Liver (tissue), 9 donors: ENCODE data around the gene KDM1B. TPM values are rescaled to one million over a fixed set of nuclear protein-coding genes. Genes with fewer than 3 reads are reported as not detected.

ENCODE experiments used
- DNase-seq: peaks from one replicate; pipeline ENCODE4 v3.0.0-alpha.2; 2017; ENCODE audit warnings: low spot score
- H3K27ac ChIP-seq, 2 donors: one replicate each; pipeline ENCODE4 v1.7.0; 2013; ENCODE audit warnings: inconsistent platforms in 2 of 2, low read length in 2 of 2, control low read depth in 1 of 2, low read depth in 1 of 2, mild to moderate bottlenecking in 1 of 2
- H3K27me3 ChIP-seq, 4 donors: one replicate each; pipeline versions ENCODE4 v1.6.1 to v1.7.0; 2013; ENCODE audit warnings: low read length in 3 of 4, inconsistent platforms in 1 of 4, mild to moderate bottlenecking in 1 of 4, moderate library complexity in 1 of 4; ENCODE audit not compliant: control insufficient read depth in 4 of 4, insufficient read depth in 4 of 4
- H3K36me3 ChIP-seq, 4 donors: one replicate each; pipeline versions ENCODE4 v1.6.1 to v1.7.0; 2013; ENCODE audit warnings: low read length in 3 of 4, mild to moderate bottlenecking in 3 of 4, low read depth in 1 of 4, moderate library complexity in 1 of 4; ENCODE audit not compliant: control insufficient read depth in 4 of 4, insufficient read depth in 3 of 4
- H3K4me1 ChIP-seq, 4 donors: one replicate each; pipeline versions ENCODE4 v1.6.1 to v1.7.0; 2013; ENCODE audit warnings: low read length in 3 of 4, mild to moderate bottlenecking in 3 of 4, moderate library complexity in 1 of 4; ENCODE audit not compliant: control insufficient read depth in 4 of 4, insufficient read depth in 4 of 4
- H3K4me3 ChIP-seq, 3 donors: one replicate each; pipeline versions ENCODE4 v1.6.1 to v1.7.0; 2013; ENCODE audit warnings: low read length in 3 of 3, control low read depth in 1 of 3, low read depth in 1 of 3, mild to moderate bottlenecking in 1 of 3
- H3K9ac ChIP-seq, 2 donors: one replicate each; pipeline ENCODE4 v1.7.0; 2013; ENCODE audit warnings: low read length in 2 of 2, mild to moderate bottlenecking in 2 of 2, moderate library complexity in 2 of 2, control low read depth in 1 of 2, low read depth in 1 of 2
- H3K9me3 ChIP-seq, 4 donors: one replicate each; pipeline versions ENCODE4 v1.6.1 to v1.7.0; 2013; ENCODE audit warnings: low read length in 3 of 4; ENCODE audit not compliant: control insufficient read depth in 4 of 4
- EGR1 ChIP-seq, 2 donors: IDR thresholded peaks; 2 replicates each; pipeline ENCODE4 v1.6.1; 2016 to 2018; ENCODE audit warnings: antibody characterized with exemption in 2 of 2, low read depth in 2 of 2
- FOXA1 ChIP-seq: IDR thresholded peaks from 2 replicates; pipeline ENCODE4 v1.6.1; 2016; ENCODE audit warnings: antibody characterized with exemption
- FOXA2 ChIP-seq: IDR thresholded peaks from 2 replicates; pipeline ENCODE4 v1.6.1; 2016; ENCODE audit warnings: antibody characterized with exemption
- GABPA ChIP-seq, 2 donors: IDR thresholded peaks in 1 of 2; conservative IDR thresholded peaks in 1 of 2; 2 replicates each; pipeline ENCODE4 v1.6.1; 2016; ENCODE audit warnings: antibody characterized with exemption in 2 of 2, mild to moderate bottlenecking in 1 of 2, moderate library complexity in 1 of 2
- HNF4A ChIP-seq, 2 donors: conservative IDR thresholded peaks; 2 replicates each; pipeline ENCODE4 v1.6.1; 2016; ENCODE audit warnings: antibody characterized with exemption in 2 of 2, mild to moderate bottlenecking in 2 of 2
- JUND ChIP-seq, 2 donors: IDR thresholded peaks; 2 replicates each; pipeline ENCODE4 v1.6.1; 2016; ENCODE audit warnings: antibody characterized with exemption in 2 of 2
- NR2F2 ChIP-seq: IDR thresholded peaks from 2 replicates; pipeline ENCODE4 v1.6.1; 2016; ENCODE audit warnings: antibody characterized with exemption
- RAD21 ChIP-seq, 2 donors: IDR thresholded peaks; 2 replicates each; pipeline ENCODE4 v1.6.1; 2016; ENCODE audit warnings: antibody characterized with exemption in 2 of 2, mild to moderate bottlenecking in 2 of 2
- TAF1 ChIP-seq: conservative IDR thresholded peaks from 2 replicates; pipeline ENCODE4 v1.6.1; 2016; ENCODE audit warnings: antibody characterized with exemption, mild to moderate bottlenecking
- YY1 ChIP-seq: IDR thresholded peaks from 2 replicates; pipeline ENCODE4 v1.6.1; 2016; ENCODE audit warnings: antibody characterized with exemption, mild to moderate bottlenecking
- WGBS: extraction: QIAGEN DNeasy Blood & Tissue Kit; methylation state at CpG from one replicate; pipeline ENCODE4 v1.1.7; 2013; 5-methylcytosine and 5-hydroxymethylcytosine counted together
- polyA plus RNA-seq, 2 donors: library from polyadenylated mRNA; stranded (reverse) in 1 of 2; unstranded in 1 of 2; fragments of 200-250 nt in 1 of 2; fragments of >200 nt in 1 of 2; fragmentation: Nextera tagmentation in 1 of 2; extraction: Ambion mirVana in 1 of 2; gene quantifications; one replicate each; pipeline versions ENCODE4 v1.2.1 to v1.2.3, GENCODE V29; 2013 to 2015
- total RNA-seq, 2 donors: library from RNA; depleted of rRNA; stranded (reverse); fragments of >200 nt; gene quantifications; one replicate each; pipeline ENCODE4 v1.2.3, GENCODE V29; 2014
- TF ChIP-seq, protein P1 (sequence below): IDR thresholded peaks from 2 replicates; pipeline ENCODE4 v1.6.1; 2016; ENCODE audit warnings: antibody characterized with exemption
- TF ChIP-seq, protein P2 (sequence below): IDR thresholded peaks from 2 replicates; pipeline ENCODE4 v1.6.1; 2016; ENCODE audit warnings: antibody characterized with exemption, mild to moderate bottlenecking
- TF ChIP-seq, protein P3 (sequence below): IDR thresholded peaks from 2 replicates; pipeline ENCODE4 v1.6.1; 2016; ENCODE audit warnings: antibody characterized with exemption
- TF ChIP-seq, protein P4 (sequence below): IDR thresholded peaks from 2 replicates; pipeline ENCODE4 v1.6.1; 2016; ENCODE audit warnings: antibody characterized with exemption
- donor health status: healthy.
- donor health status: healthy.
- donor health status: healthy.
- donor health status: healthy.
- donor health status: healthy.

KDM1B gene
- total and polyA plus RNA-seq, 4 donors = 1.6 to 10.2 (median 6.7) TPM

DNA sequence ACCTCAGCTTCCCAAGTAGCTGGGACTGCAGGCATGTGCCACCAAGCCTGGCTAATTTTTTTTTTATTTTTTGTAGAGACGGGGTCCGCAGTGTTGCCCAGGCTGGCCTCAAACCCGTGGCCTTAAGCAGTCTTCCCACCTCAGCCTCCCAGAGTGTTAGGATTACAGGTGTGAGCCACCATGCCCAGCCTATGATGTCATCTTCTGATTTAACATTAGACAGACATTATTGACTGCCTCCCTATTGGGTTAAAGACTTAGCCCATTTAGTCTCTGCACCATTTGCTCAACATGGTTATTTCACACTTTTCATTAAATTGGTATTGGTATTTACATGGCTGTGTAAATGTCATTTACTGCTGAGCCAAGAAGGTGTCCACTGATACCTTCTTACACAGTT lies 63.0 kb downstream of the KDM1B start:
- no peaks in the 10 kb centered on the region for H3K27me3 ChIP-seq
- no peak for DNase-seq
- no peak overlapping the region for H3K27ac ChIP-seq
- H3K9me3 ChIP-seq = no peaks in the 10 kb centered on the region
- no peaks in the 10 kb centered on the region for H3K4me1 ChIP-seq
- peaks cover 4 to 26% (median 22%) of the 10 kb centered on the region in 4 donors for H3K36me3 ChIP-seq
- no peak overlapping the region for H3K9ac ChIP-seq
- H3K4me3 ChIP-seq = no peak overlapping the region
- TF ChIP-seq GABPA (IDR thresholded peaks at IDR 0.05 in 1 of 2, conservative IDR thresholded peaks at IDR 0.05 in 1 of 2) (no peak), FOXA1 (no peak), NR2F2 (no peak), HNF4A (conservative IDR thresholded peaks at IDR 0.05) (no peak), TAF1 (no peak), JUND (IDR thresholded peaks at IDR 0.05) (no peak), FOXA2 (no peak), RAD21 (IDR thresholded peaks at IDR 0.05) (no peak), YY1 (no peak), EGR1 (IDR thresholded peaks at IDR 0.05; ENCODE audit: low read depth in 2 of 2) (no peak)
- TF ChIP-seq, protein P1, sequence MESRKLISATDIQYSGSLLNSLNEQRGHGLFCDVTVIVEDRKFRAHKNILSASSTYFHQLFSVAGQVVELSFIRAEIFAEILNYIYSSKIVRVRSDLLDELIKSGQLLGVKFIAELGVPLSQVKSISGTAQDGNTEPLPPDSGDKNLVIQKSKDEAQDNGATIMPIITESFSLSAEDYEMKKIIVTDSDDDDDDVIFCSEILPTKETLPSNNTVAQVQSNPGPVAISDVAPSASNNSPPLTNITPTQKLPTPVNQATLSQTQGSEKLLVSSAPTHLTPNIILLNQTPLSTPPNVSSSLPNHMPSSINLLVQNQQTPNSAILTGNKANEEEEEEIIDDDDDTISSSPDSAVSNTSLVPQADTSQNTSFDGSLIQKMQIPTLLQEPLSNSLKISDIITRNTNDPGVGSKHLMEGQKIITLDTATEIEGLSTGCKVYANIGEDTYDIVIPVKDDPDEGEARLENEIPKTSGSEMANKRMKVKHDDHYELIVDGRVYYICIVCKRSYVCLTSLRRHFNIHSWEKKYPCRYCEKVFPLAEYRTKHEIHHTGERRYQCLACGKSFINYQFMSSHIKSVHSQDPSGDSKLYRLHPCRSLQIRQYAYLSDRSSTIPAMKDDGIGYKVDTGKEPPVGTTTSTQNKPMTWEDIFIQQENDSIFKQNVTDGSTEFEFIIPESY = no peak
- TF ChIP-seq, protein P2, sequence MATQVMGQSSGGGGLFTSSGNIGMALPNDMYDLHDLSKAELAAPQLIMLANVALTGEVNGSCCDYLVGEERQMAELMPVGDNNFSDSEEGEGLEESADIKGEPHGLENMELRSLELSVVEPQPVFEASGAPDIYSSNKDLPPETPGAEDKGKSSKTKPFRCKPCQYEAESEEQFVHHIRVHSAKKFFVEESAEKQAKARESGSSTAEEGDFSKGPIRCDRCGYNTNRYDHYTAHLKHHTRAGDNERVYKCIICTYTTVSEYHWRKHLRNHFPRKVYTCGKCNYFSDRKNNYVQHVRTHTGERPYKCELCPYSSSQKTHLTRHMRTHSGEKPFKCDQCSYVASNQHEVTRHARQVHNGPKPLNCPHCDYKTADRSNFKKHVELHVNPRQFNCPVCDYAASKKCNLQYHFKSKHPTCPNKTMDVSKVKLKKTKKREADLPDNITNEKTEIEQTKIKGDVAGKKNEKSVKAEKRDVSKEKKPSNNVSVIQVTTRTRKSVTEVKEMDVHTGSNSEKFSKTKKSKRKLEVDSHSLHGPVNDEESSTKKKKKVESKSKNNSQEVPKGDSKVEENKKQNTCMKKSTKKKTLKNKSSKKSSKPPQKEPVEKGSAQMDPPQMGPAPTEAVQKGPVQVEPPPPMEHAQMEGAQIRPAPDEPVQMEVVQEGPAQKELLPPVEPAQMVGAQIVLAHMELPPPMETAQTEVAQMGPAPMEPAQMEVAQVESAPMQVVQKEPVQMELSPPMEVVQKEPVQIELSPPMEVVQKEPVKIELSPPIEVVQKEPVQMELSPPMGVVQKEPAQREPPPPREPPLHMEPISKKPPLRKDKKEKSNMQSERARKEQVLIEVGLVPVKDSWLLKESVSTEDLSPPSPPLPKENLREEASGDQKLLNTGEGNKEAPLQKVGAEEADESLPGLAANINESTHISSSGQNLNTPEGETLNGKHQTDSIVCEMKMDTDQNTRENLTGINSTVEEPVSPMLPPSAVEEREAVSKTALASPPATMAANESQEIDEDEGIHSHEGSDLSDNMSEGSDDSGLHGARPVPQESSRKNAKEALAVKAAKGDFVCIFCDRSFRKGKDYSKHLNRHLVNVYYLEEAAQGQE = no peak
- TF ChIP-seq, protein P3, sequence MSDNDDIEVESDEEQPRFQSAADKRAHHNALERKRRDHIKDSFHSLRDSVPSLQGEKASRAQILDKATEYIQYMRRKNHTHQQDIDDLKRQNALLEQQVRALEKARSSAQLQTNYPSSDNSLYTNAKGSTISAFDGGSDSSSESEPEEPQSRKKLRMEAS = no peak
- TF ChIP-seq, protein P4, sequence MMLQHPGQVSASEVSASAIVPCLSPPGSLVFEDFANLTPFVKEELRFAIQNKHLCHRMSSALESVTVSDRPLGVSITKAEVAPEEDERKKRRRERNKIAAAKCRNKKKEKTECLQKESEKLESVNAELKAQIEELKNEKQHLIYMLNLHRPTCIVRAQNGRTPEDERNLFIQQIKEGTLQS = no peak
- WGBS = 97% methylated on average over 3 of the region's 3 CpGs

DNA sequence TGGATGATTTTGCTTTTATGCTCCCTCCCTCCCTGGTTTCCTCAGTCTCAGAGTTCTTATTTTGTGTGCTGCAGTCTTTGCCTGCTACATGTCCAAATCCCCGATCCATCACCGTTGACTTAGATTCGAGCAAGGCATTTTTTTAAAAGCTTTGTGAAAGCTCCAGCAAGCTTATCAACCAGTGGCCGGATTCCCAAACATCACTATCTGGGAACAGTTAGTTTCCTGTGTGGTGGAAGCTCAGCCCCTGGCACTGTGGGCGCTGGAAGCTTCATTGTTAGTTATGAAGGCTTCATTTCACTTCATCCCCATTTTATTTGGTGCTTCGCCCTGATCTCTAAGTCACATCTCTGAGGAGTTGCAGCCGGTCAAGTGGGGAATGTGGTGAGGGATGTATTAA lies 64.4 kb downstream of the KDM1B start:
- 77% methylated on average over 7 of the region's 7 CpGs for WGBS
- no peak overlapping the region for H3K9ac ChIP-seq
- no peak overlapping the region for H3K4me3 ChIP-seq
- H3K36me3 ChIP-seq = peaks cover 4 to 27% (median 23%) of the 10 kb centered on the region in 4 donors
- H3K4me1 ChIP-seq = no peaks in the 10 kb centered on the region
- TF ChIP-seq FOXA2 (no peak), NR2F2 (no peak), YY1 (no peak), FOXA1 (no peak)
- TF ChIP-seq, protein P2 = no peak
- H3K27me3 ChIP-seq = no peaks in the 10 kb centered on the region
- DNase-seq = no peak
- no peak overlapping the region for H3K27ac ChIP-seq
- H3K9me3 ChIP-seq = no peaks in the 10 kb centered on the region
